GM18499 (cell line): ENCODE data around the gene MUSTN1.

ENCODE experiments used
- ATAC-seq: cut with Tn5 transposase; IDR thresholded peaks from one replicate; pipeline ENCODE4 v1.9.1; 2021; ENCODE audit warnings: moderate number of reproducible peaks; ENCODE audit not compliant: insufficient read depth, unreplicated experiment

Gene MUSTN1

DNA sequence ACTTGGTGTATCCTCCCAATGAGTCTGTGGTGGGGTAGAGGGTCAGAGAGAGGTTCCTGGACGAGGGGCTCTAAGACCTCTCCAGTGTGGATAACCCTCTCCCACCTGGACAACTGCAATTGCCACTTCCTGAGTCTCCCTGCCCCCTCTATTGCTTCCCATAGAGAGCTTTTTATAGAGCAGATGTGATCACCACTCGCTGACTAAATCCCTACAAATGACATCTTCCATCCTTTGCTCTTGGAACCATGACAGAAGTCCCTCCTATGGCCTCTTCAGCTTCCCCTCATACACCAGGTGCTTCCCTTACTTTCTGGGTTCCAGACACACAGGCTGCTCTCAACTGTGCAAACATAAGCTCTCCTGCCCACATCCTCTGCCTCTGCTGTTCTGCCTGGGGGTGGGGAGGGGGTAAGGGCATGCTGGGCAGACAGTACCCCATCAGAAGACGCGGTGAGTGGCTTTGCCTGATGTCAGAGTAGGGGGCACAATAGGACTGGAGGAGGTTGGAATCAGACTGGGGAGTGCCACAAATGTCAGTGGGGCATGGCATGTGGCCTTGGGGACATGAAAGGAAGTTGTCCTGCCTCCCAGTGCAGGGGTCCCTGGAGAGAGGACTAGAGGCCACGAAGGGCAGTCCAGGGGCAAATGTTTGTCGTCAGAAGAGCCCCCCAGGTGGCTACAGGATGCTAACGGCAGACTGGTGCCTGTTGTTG lies 25.0 kb downstream of the MUSTN1 start:
- no peak for ATAC-seq

DNA sequence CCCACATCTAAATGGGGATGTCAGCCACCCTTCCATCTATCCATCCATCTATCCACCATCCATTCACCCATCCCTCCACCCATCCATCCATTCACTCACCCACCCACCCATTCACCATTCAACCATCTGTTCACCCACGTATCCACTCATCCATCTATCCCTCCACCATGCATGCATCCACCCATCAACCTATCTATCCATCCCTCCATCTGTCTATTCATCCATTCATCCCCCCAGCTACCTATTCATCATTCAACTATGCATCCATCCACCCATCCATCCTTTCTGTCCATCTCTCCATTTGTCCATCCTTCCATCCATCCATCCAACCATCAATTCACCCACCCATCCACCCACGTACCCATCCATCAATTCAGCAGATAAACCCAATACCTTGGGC lies 25.7 kb downstream of the MUSTN1 start:
- ATAC-seq, result no peak

- no peak for ATAC-seq
Measured at GRCh38 chr3:52805270-52806039, 29.4 kb downstream of the MUSTN1 start.

GRCh38 chr3:52801839-52802238 lies 33.0 kb downstream of the MUSTN1 start:
- ATAC-seq, result no peak

DNA sequence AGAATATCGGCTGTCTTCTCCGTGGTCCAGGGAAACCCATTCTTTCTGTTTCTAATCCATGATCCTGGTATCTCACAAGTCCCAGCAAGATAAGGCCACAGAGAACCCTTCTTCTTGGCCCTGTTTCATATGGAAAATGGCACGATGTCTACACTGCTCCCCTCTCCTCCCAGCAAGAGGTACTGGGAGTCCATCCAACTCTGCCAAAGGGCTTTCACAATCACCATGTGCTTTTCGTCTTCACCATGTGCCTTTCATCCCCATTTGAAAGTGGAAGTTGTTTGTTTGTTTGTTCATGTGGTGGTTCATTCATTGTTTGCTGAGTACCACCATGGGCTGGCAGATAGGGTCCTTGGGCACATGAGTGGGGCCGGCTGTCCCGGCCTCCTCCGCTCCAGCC lies 34.7 kb downstream of the MUSTN1 start:
- ATAC-seq, result no peak

GRCh38 chr3:52798978-52799476 lies 35.8 kb downstream of the MUSTN1 start:
- no peak for ATAC-seq

GRCh38 chr3:52798376-52798977 lies 36.3 kb downstream of the MUSTN1 start:
- ATAC-seq, result no peak

DNA sequence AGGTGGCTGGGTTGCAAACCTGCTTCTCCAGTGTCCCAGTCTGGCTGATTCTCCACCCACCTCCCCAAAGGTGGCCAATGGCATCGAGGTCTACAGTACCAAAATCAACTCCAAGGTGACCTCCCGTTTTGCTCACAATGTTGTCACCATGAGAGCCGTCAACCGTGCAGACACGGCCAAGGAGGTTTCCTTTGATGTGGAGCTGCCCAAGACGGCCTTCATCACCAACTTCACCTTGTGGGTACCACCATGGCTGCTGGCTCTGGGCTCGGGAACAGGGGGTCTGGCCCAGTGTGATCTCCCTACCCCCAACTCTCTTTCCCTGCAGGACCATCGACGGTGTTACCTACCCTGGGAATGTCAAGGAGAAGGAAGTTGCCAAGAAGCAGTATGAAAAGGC lies 38.4 kb downstream of the MUSTN1 start:
- no peak for ATAC-seq

DNA sequence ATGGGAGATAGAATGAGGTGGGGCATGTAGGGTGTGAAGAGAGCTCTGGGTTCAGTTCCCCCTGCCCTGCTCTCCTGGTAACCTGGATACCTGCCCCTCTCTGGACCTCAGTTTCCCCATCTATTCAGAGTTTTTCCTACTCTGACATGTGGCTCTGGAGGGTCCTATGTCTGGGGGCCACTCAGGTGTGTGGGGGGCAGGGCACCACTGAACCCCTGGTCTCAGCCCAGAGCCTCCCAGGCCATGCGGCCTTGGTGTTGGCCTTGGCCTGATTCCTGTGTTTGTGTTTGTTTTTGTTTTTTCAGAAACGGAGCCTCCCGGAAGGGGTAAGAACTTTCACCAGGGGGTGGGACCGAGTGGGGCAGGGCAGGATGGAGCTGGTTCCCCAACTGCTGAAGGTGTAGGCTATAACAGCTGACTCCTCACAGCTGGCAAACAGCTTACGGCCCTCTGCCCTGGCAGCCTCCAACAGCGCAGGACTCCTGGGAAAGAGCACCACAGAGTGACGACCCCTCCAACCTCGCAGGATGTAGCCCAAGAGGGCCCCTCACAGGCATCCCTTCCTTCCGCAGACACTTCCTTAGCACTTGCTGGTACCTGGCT lies 39.4 kb downstream of the MUSTN1 start:
- no peak for ATAC-seq

GRCh38 chr3:52794612-52795099 lies 40.2 kb downstream of the MUSTN1 start, which contains the start of gene ITIH3:
Gene ITIH3, plus strand, starts transcription at chr3:52794796. Its CDS starts 8 bp downstream, at chr3:52794804.
- ATAC-seq, result no peak

DNA sequence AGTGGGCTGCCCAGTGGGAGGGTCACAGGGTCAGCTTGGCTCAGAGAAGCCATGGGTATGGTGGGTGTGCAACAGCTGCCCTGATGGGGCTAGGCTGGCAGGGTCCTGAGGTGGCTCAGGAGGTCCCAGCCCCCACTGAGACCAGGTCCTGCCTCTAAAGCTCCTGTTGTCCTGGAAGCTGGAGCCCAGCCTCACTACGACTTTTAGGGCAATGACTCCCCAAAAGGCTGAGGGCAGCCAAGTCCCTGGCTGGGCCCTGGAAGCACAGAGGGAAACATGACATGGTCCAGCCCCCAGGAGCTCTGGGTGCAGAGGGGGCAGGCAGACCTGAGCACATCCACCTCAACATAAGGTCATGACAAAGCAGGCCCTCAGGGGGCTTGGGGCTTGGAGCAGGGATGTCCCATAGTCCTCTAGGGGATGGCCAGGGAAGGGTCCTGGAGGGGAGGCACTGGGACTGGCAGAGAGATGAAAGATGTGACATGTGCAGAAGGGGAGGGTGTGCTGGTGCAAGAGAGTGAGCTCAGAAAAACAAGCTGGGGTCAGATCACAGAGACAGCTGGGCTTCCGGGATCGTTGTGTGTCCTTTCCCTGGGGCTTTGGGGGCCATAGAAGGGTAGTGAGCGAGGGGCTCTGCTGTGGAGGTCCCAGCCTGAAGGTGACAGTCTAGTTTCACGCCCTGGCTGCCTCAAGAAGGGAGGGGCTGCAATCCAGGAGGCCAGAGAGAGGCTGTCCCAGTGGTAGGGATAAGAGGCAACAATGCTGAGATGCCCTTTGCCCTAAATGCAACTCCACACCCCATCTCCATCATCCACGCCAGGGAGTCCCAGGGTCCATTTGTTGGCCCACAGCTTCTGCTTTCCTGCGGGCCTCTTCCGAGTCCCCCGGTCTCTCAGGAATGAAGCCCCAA lies 40.9 kb downstream of the MUSTN1 start:
- no peak for ATAC-seq

DNA sequence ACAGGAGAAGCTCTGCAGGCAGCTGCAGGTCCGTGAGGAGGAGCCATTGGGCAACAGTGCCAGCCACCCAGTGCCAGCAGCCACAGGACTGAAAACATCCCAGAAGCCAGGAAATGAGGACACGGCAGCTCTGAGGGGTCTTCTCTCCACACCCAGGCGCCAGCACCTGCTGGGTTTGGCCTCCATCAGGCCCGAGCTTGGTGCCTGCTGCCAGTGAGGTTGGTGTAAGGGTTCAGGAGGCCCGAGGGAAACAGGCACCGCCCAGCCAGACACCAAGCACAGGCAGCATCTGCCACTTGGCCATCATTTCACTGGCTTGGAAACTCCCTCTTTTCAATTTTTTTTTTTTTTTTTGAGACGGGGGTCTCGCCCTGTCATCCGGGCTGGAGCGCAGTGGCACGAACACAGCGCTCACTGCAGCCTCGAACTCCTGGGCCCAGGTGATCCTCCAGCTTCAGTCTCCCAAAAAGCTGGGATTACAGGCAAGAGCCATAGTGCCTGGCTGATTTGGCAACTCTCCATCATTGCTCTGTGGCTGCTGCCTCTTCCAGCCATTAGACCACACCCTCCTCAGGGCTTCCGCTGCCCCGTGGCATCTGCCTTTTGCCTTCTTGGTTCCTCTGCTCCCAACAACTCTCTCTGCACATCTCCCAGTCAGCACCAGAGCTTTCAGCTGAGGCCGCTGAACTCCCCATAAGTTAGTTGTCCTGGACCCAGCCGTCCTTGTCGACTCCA lies 41.7 kb downstream of the MUSTN1 start:
- no peak for ATAC-seq

DNA sequence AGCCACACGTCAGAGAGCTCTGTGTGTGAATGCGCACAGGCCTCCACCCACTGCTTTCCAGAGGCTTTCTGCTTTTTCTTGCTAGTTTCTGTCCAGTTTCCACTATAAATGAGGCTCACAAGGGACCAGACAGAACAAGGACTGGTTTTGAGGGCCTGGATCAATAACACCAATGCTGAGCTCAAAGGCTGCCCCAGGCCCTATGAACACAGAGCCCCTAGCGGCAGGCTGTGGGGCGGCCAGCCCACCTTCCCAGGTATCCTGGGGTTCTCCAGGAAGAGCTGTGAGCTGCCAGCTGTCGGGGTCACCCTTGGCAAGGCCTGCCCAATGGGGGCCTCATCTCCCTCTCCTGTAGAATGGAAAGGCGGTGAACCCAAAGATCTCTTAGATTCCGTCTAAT lies 42.4 kb downstream of the MUSTN1 start:
- ATAC-seq, result no peak

DNA sequence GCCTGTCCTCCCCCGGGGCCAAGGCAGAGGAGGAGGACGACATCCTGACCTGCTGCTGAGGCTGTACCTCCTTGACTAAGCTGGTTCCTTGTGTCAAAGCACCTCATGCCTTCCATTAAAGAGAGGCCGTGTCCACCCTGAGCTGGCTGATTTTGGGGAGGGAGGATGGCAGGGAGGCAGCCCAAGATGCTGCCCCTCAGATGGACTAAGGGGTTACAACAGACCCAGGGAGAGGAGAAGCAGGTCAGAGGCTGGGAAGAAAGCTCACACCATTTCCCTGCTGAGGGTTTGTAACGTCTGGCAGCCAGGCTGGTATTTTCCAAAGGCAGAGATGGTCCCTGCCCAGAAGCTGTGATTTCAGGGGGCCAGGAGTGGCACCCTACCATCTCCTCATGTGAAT lies 42.9 kb downstream of the MUSTN1 start:
- ATAC-seq, result no peak

- no peak for ATAC-seq
Measured at GRCh38 chr3:52791366-52791765, 43.5 kb downstream of the MUSTN1 start.

DNA sequence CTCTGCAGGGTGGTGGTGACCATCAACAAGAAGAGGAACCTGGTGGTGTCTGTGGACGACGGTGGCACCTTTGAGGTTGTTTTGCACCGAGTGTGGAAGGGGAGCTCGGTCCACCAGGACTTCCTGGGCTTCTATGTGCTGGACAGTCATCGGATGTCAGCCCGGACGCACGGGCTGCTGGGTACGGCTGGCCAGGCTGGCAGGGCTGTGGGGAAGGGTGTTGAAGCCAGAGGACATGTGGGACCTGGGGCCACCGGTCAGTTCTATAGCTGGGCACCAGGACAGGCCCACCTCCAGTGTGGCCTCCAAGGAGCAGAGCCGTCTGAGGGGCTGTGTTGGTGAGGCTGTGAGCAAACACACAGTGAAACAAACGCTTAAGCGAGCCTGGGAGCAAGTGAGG lies 44.1 kb downstream of the MUSTN1 start:
- no peak for ATAC-seq

DNA sequence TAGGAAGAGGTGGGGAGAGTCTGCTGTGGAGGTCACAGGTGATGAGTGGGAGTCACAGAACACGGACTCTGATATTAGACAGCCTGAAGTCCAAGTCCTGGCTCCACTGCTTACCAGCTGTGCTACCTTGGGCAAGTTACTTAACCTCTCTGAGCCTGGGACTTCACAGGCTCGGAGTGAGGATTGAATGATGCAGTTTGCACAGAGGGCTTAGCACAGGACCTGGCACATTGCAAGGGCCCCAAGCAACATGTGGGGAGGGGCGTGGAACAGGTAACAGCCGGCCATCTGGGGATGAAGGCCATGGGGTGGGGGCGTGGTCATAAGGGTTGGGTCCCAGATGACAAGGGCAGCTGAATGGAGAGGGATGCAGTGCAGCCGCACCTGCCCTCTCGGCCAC lies 44.5 kb downstream of the MUSTN1 start:
- no peak for ATAC-seq

- no peak for ATAC-seq
Measured at GRCh38 chr3:52789746-52790040, 45.1 kb downstream of the MUSTN1 start.
